SK-N-SH treated with all-trans-retinoic acid at 6 μM for 48 hours (cell line): ENCODE data around the gene APAF1.

ENCODE experiments used
- CSDC2 ChIP-seq: fragments of 250-450 bp; sonication (Bioruptor Pico); IDR thresholded peaks from 2 replicates; pipeline ENCODE4 v1.5.0; 2020; ENCODE audit warnings: mild to moderate bottlenecking, moderate library complexity
- CSRNP3 ChIP-seq: fragments of 250-450 bp; sonication (Bioruptor Pico); IDR thresholded peaks from 2 replicates; pipeline ENCODE4 v1.5.1; 2021; ENCODE audit warnings: mild to moderate bottlenecking, moderate library complexity
- GLIS3 ChIP-seq: fragments of 250-450 bp; sonication (Bioruptor Pico); IDR thresholded peaks from 2 replicates; pipeline ENCODE4 v1.5.0; 2020; ENCODE audit warnings: mild to moderate bottlenecking, moderate library complexity
- OSR1 ChIP-seq: fragments of 250-450 bp; sonication (Bioruptor Pico); IDR thresholded peaks from 2 replicates; pipeline ENCODE4 v1.8.0; 2022; ENCODE audit warnings: moderate library complexity, mild to moderate bottlenecking, inconsistent platforms
- RARB ChIP-seq: fragments of 250-450 bp; sonication (Bioruptor Pico); IDR thresholded peaks from 2 replicates; pipeline ENCODE4 v1.8.0; 2021; ENCODE audit warnings: mild to moderate bottlenecking, moderate library complexity
- TCF4 ChIP-seq: fragments of 250-450 bp; sonication (Bioruptor Pico); IDR thresholded peaks from 2 replicates; pipeline ENCODE4 v1.8.0; 2021; ENCODE audit warnings: mild to moderate bottlenecking, moderate library complexity, borderline replicate concordance
- ZFP3 ChIP-seq: fragments of 250-450 bp; sonication (Bioruptor Pico); IDR thresholded peaks from 2 replicates; pipeline ENCODE4 v1.5.0; 2020; ENCODE audit warnings: mild to moderate bottlenecking, moderate library complexity
- ZFP30 ChIP-seq: fragments of 450-650 bp; formaldehyde crosslinking; IDR thresholded peaks from 2 replicates; pipeline ENCODE4 v1.5.0; 2022; ENCODE audit warnings: mild to moderate bottlenecking, moderate library complexity
- ZNF70 ChIP-seq: fragments of 450-650 bp; formaldehyde crosslinking; IDR thresholded peaks from 2 replicates; pipeline ENCODE4 v1.5.0; 2020; ENCODE audit warnings: mild to moderate bottlenecking, moderate library complexity
- TF ChIP-seq, protein P1 (sequence below): fragments of 250-450 bp; sonication (Bioruptor Pico); IDR thresholded peaks from 2 replicates; pipeline ENCODE4 v1.5.1; 2020; ENCODE audit warnings: low read depth, mild to moderate bottlenecking, moderate library complexity
- TF ChIP-seq, protein P2 (sequence below): fragments of 250-450 bp; sonication (Bioruptor Pico); IDR thresholded peaks from 2 replicates; pipeline ENCODE4 v1.5.0; 2020; ENCODE audit warnings: mild to moderate bottlenecking, moderate library complexity

GRCh38 chr12:98758331-98758730, 113.2 kb downstream of the APAF1 start:
- TF ChIP-seq ZFP30 (CRISPR knock-in tag) (no peak), CSDC2 (no peak), ZFP3 (CRISPR knock-in tag) (no peak), RARB (CRISPR knock-in tag) (no peak), CSRNP3 (no peak), GLIS3 (CRISPR knock-in tag) (no peak), ZNF70 (CRISPR knock-in tag) (no peak), OSR1 (CRISPR knock-in tag) (no peak), TCF4 (no peak)
- TF ChIP-seq, protein P1, sequence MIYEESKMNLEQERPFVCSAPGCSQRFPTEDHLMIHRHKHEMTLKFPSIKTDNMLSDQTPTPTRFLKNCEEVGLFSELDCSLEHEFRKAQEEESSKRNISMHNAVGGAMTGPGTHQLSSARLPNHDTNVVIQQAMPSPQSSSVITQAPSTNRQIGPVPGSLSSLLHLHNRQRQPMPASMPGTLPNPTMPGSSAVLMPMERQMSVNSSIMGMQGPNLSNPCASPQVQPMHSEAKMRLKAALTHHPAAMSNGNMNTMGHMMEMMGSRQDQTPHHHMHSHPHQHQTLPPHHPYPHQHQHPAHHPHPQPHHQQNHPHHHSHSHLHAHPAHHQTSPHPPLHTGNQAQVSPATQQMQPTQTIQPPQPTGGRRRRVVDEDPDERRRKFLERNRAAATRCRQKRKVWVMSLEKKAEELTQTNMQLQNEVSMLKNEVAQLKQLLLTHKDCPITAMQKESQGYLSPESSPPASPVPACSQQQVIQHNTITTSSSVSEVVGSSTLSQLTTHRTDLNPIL (CRISPR knock-in tag): no peak
- TF ChIP-seq, protein P2, sequence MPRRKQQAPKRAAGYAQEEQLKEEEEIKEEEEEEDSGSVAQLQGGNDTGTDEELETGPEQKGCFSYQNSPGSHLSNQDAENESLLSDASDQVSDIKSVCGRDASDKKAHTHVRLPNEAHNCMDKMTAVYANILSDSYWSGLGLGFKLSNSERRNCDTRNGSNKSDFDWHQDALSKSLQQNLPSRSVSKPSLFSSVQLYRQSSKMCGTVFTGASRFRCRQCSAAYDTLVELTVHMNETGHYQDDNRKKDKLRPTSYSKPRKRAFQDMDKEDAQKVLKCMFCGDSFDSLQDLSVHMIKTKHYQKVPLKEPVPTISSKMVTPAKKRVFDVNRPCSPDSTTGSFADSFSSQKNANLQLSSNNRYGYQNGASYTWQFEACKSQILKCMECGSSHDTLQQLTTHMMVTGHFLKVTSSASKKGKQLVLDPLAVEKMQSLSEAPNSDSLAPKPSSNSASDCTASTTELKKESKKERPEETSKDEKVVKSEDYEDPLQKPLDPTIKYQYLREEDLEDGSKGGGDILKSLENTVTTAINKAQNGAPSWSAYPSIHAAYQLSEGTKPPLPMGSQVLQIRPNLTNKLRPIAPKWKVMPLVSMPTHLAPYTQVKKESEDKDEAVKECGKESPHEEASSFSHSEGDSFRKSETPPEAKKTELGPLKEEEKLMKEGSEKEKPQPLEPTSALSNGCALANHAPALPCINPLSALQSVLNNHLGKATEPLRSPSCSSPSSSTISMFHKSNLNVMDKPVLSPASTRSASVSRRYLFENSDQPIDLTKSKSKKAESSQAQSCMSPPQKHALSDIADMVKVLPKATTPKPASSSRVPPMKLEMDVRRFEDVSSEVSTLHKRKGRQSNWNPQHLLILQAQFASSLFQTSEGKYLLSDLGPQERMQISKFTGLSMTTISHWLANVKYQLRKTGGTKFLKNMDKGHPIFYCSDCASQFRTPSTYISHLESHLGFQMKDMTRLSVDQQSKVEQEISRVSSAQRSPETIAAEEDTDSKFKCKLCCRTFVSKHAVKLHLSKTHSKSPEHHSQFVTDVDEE (CRISPR knock-in tag): no peak
